CD14-positive monocyte (primary cell): ENCODE results near the gene C10orf71. TPM values are rescaled to one million over a fixed set of nuclear protein-coding genes. Genes with fewer than 3 reads are reported as not detected.
A peak's percentile ranks its signal among the peaks of the same experiment; 100 is the strongest.

Experiments
- DNase-seq, 3 donors: peaks; one replicate each; pipeline ENCODE4 v3.0.0-alpha.2; 2011 to 2022
- H2AFZ ChIP-seq: 2 replicates; pipeline ENCODE4 v1.6.0; 2012; ENCODE audit warnings: mild to moderate bottlenecking, low read depth, low read length, inconsistent platforms; ENCODE audit not compliant: insufficient read depth, poor library complexity, severe bottlenecking
- H3K27ac ChIP-seq, 2 donors: 1 replicate in 1 of 2; 2 replicates in 1 of 2; pipeline ENCODE4 v1.5.1; 2012 to 2013; ENCODE audit warnings: low read length in 2 of 2, control low read depth in 1 of 2, inconsistent platforms in 1 of 2, low read depth in 1 of 2, mild to moderate bottlenecking in 1 of 2
- H3K27me3 ChIP-seq, 2 donors: one replicate each; pipeline versions ENCODE4 v1.6.0 to v1.6.1; 2011 to 2013; ENCODE audit warnings: low read length in 2 of 2; ENCODE audit not compliant: control insufficient read depth in 2 of 2, insufficient read depth in 2 of 2
- H3K36me3 ChIP-seq, 2 donors: replicated peaks in 1 of 2; 1 replicate in 1 of 2; 2 replicates in 1 of 2; pipeline versions ENCODE4 v1.5.1 to v1.6.1; 2012 to 2013; ENCODE audit warnings: low read length in 2 of 2, control low read depth in 1 of 2, inconsistent platforms in 1 of 2, mild to moderate bottlenecking in 1 of 2; ENCODE audit not compliant: insufficient read depth in 2 of 2, control insufficient read depth in 1 of 2
- H3K4me1 ChIP-seq, 2 donors: 1 replicate in 1 of 2; 2 replicates in 1 of 2; pipeline versions ENCODE4 v1.5.1 to v1.6.1; 2012 to 2013; ENCODE audit warnings: low read length in 2 of 2, control low read depth in 1 of 2, inconsistent platforms in 1 of 2, mild to moderate bottlenecking in 1 of 2, moderate library complexity in 1 of 2; ENCODE audit not compliant: insufficient read depth in 2 of 2, control insufficient read depth in 1 of 2
- H3K4me2 ChIP-seq: replicated peaks from 2 replicates; pipeline ENCODE3; 2012; ENCODE audit warnings: low read length, moderate library complexity, mild to moderate bottlenecking; ENCODE audit not compliant: poor library complexity, severe bottlenecking; ENCODE audit errors: extremely low read depth
- H3K4me3 ChIP-seq, 3 experiments: fragments of 200-600 bp in 1 of 3; sonication (generic) in 1 of 3; replicated peaks in 1 of 3; 1 replicate in 2 of 3; 2 replicates in 1 of 3; pipeline ENCODE4 v1.5.1; 2011 to 2013; ENCODE audit warnings: low read length in 3 of 3, mild to moderate bottlenecking in 3 of 3, control low read depth in 2 of 3, low read depth in 2 of 3, inconsistent platforms in 1 of 3, moderate library complexity in 1 of 3
- H3K79me2 ChIP-seq: 2 replicates; pipeline ENCODE4 v1.6.0; 2012; ENCODE audit warnings: mild to moderate bottlenecking, control low read depth, inconsistent platforms, low read length, moderate library complexity; ENCODE audit not compliant: insufficient read depth
- H3K9ac ChIP-seq: 2 replicates; pipeline ENCODE4 v1.6.0; 2017; ENCODE audit warnings: low read length, mild to moderate bottlenecking; ENCODE audit not compliant: insufficient read depth, poor library complexity, severe bottlenecking
- H3K9me3 ChIP-seq, 2 donors: replicated peaks in 1 of 2; 1 replicate in 1 of 2; 2 replicates in 1 of 2; pipeline versions ENCODE4 v1.5.1 to v1.6.1; 2012 to 2013; ENCODE audit warnings: low read length in 2 of 2, control low read depth in 1 of 2; ENCODE audit not compliant: control insufficient read depth in 1 of 2, insufficient read depth in 1 of 2
- H4K20me1 ChIP-seq: 2 replicates; pipeline ENCODE4 v1.6.0; 2012; ENCODE audit warnings: mild to moderate bottlenecking, low read length, control low read depth, moderate library complexity; ENCODE audit not compliant: insufficient read depth
- H3K27ac Mint-ChIP-seq, 7 donors: one replicate each; pipeline ENCODE4 v1.8.0; 2020; ENCODE audit warnings: mild to moderate bottlenecking in 7 of 7, mixed read lengths in 7 of 7, moderate library complexity in 6 of 7, inconsistent platforms in 2 of 7
- H3K27me3 Mint-ChIP-seq, 3 donors: one replicate each; pipeline ENCODE4 v1.8.0; 2021 to 2022; ENCODE audit warnings: low read depth in 3 of 3, mild to moderate bottlenecking in 3 of 3, mixed read lengths in 3 of 3, moderate library complexity in 3 of 3, inconsistent platforms in 1 of 3
- H3K36me3 Mint-ChIP-seq, 2 donors: one replicate each; pipeline ENCODE4 v1.8.0; 2020; ENCODE audit warnings: mixed read lengths in 2 of 2, inconsistent platforms in 1 of 2, mild to moderate bottlenecking in 1 of 2
- H3K4me1 Mint-ChIP-seq: one replicate; pipeline ENCODE4 v1.8.0; 2020; ENCODE audit warnings: mild to moderate bottlenecking, mixed read lengths
- H3K4me3 Mint-ChIP-seq, 2 donors: one replicate each; pipeline ENCODE4 v1.8.0; 2020; ENCODE audit warnings: mild to moderate bottlenecking in 2 of 2, mixed read lengths in 2 of 2, moderate library complexity in 1 of 2
- H3K9me3 Mint-ChIP-seq, 7 donors: one replicate each; pipeline ENCODE4 v1.8.0; 2020 to 2022; ENCODE audit warnings: mixed read lengths in 7 of 7, mild to moderate bottlenecking in 6 of 7, moderate library complexity in 6 of 7, inconsistent platforms in 2 of 7
- CTCF ChIP-seq: fragments of 200-600 bp; IDR thresholded peaks from one replicate; pipeline ENCODE4 v1.8.0; 2022; ENCODE audit warnings: antibody characterized with exemption, mild to moderate bottlenecking
- WGBS: methylation state at CpG from one replicate; pipeline ENCODE4 v1.1.5; 2013; ENCODE audit warnings: missing lambda C conversion rate; ENCODE audit not compliant: insufficient coverage; 5-methylcytosine and 5-hydroxymethylcytosine counted together
- intact Hi-C, 2 donors: fragments of 100-400 bp; cut with micrococcal nuclease; formaldehyde crosslinking; loops; one replicate each; pipeline versions ENCODE4 v1.15.0 to v1.15.1; 2023
- polyA plus RNA-seq, 3 donors: library from polyadenylated mRNA; depleted of rRNA in 1 of 3; unstranded in 2 of 3; stranded (reverse) in 1 of 3; fragments of 300-500 nt in 2 of 3; fragments of >200 nt in 1 of 3; fragmentation: Illumina TruSeq in 2 of 3; gene quantifications; 1 replicate in 2 of 3; 2 replicates in 1 of 3; pipeline ENCODE4 v1.2.3, GENCODE V29; 2012 to 2021

Gene C10orf71
- polyA plus RNA-seq, 3 donors, result not detected

GRCh38 chr10:49367600-49367999, 68.6 kb downstream of the C10orf71 start:
- DNase-seq, result no peak
- intact Hi-C loops, result loop anchor here in 1 of 2 donors (10.0 kb wide), 1 partner anchor 53 kb away; no protein-coding TSS in a partner anchor
- Mint-ChIP-seq H3K27ac (no peak overlapping the region), H3K4me1 (peaks cover 14% of the 10 kb centered on the region), H3K36me3 (no peaks in the 10 kb centered on the region), H3K27me3 (peaks cover 2 to 13% (median 7%) of the 10 kb centered on the region in 3 donors), H3K9me3 (no peaks in the 10 kb centered on the region), H3K4me3 (no peak overlapping the region)
- Histone ChIP-seq H3K9ac (no peak overlapping the region), H3K79me2 (no peaks in the 10 kb centered on the region), H3K36me3 (no peaks in the 10 kb centered on the region), H3K4me2 (no peak overlapping the region), H4K20me1 (no peaks in the 10 kb centered on the region), H3K4me3 (no peak overlapping the region), H3K4me1 (peaks cover 10 to 15% of the 10 kb centered on the region in 2 donors), H3K9me3 (no peaks in the 10 kb centered on the region), H2AFZ (no peak overlapping the region), H3K27ac (no peak overlapping the region), H3K27me3 (no peaks in the 10 kb centered on the region)
- WGBS, result 81% methylated on average over 4 of the region's 5 CpGs
- TF ChIP-seq CTCF, result no peak

- Histone ChIP-seq H4K20me1 (no peaks in the 10 kb centered on the region), H2AFZ (no peak overlapping the region), H3K4me3 (no peak overlapping the region), H3K9ac (no peak overlapping the region), H3K79me2 (no peaks in the 10 kb centered on the region), H3K27ac (no peak overlapping the region), H3K9me3 (no peaks in the 10 kb centered on the region), H3K27me3 (no peaks in the 10 kb centered on the region), H3K4me2 (no peak overlapping the region), H3K4me1 (peaks cover 4 to 9% of the 10 kb centered on the region in 2 donors), H3K36me3 (no peaks in the 10 kb centered on the region)
- peaks cover 2 to 9% (median 8%) of the 10 kb centered on the region in 3 donors for H3K27me3 Mint-ChIP-seq
- no peak overlapping the region for H3K4me3 Mint-ChIP-seq
- WGBS, result 78% methylated on average over 3 of the region's 4 CpGs
- H3K4me1 Mint-ChIP-seq, result peaks cover 7% of the 10 kb centered on the region
- H3K36me3 Mint-ChIP-seq, result no peaks in the 10 kb centered on the region
- no peaks in the 10 kb centered on the region for H3K9me3 Mint-ChIP-seq
- peak overlapping the region in 1 of 7 donors; percentile 52 for H3K27ac Mint-ChIP-seq
- TF ChIP-seq CTCF, result no peak
- intact Hi-C loops, result loop anchor here in 1 of 2 donors (10.0 kb wide), 1 partner anchor 53 kb away; no protein-coding TSS in a partner anchor
- no peak for DNase-seq
Observed at GRCh38 chr10:49368256-49368655, 69.3 kb downstream of the C10orf71 start.
